Endodermal cell (in vitro differentiated cells): ENCODE measurements around the gene USF2. TPM values are rescaled to one million over a fixed set of nuclear protein-coding genes. Genes with fewer than 3 reads are reported as not detected.

Source experiments
- DNase-seq: peaks from one replicate; pipeline ENCODE4 v3.0.0-alpha.2; 2017
- H3K27ac ChIP-seq: 2 replicates; pipeline ENCODE4 v1.5.1; 2013; ENCODE audit warnings: mild to moderate bottlenecking, low read depth, low read length, moderate library complexity
- H3K27me3 ChIP-seq: 2 replicates; pipeline ENCODE4 v1.6.1; 2013; ENCODE audit warnings: mild to moderate bottlenecking, low read length, moderate library complexity; ENCODE audit not compliant: insufficient read depth, control insufficient read depth, poor library complexity, severe bottlenecking
- H3K36me3 ChIP-seq: 2 replicates; pipeline ENCODE4 v1.7.0; 2013; ENCODE audit warnings: mild to moderate bottlenecking, low read length, moderate library complexity; ENCODE audit not compliant: control insufficient read depth, insufficient read depth
- H3K4me1 ChIP-seq: one replicate; pipeline ENCODE4 v1.7.0; 2013; ENCODE audit warnings: low read length; ENCODE audit not compliant: control insufficient read depth, insufficient read depth
- H3K4me3 ChIP-seq: 2 replicates; pipeline ENCODE4 v1.5.1; 2013; ENCODE audit warnings: mild to moderate bottlenecking, low read length, moderate library complexity
- H3K9ac ChIP-seq: 2 replicates; pipeline ENCODE4 v1.6.1; 2013; ENCODE audit warnings: mild to moderate bottlenecking, low read length, moderate library complexity; ENCODE audit not compliant: poor library complexity, severe bottlenecking; ENCODE audit errors: extremely low read depth
- H3K9me3 ChIP-seq: 2 replicates; pipeline ENCODE4 v1.6.1; 2013; ENCODE audit warnings: mild to moderate bottlenecking, low read length, moderate library complexity; ENCODE audit not compliant: control insufficient read depth
- H3K27ac Mint-ChIP-seq: 2 replicates; pipeline ENCODE4 v1.8.0; 2020; ENCODE audit warnings: mixed read lengths
- H3K27me3 Mint-ChIP-seq: 2 replicates; pipeline ENCODE4 v1.8.0; 2021; ENCODE audit warnings: mild to moderate bottlenecking, mixed read lengths; ENCODE audit not compliant: insufficient read depth
- H3K36me3 Mint-ChIP-seq: 2 replicates; pipeline ENCODE4 v1.8.0; 2020; ENCODE audit warnings: low read depth, mixed read lengths
- H3K4me1 Mint-ChIP-seq: 2 replicates; pipeline ENCODE4 v1.8.0; 2020; ENCODE audit warnings: mixed read lengths
- H3K4me3 Mint-ChIP-seq: 2 replicates; pipeline ENCODE4 v1.8.0; 2020; ENCODE audit warnings: mild to moderate bottlenecking, moderate library complexity, mixed read lengths
- H3K9me3 Mint-ChIP-seq: 2 replicates; pipeline ENCODE4 v1.8.0; 2020; ENCODE audit warnings: mild to moderate bottlenecking, mixed read lengths
- CTCF ChIP-seq: fragments of 200-600 bp; sonication (generic); conservative IDR thresholded peaks from 2 replicates; pipeline ENCODE4 v1.5.0; 2021; ENCODE audit warnings: antibody characterized with exemption, mild to moderate bottlenecking
- WGBS, 2 experiments: methylation state at CpG; one replicate each; pipeline versions ENCODE4 v1.1.5 to v1.1.7; 2013; ENCODE audit warnings: missing lambda C conversion rate in 2 of 2, mixed read lengths in 1 of 2; ENCODE audit not compliant: insufficient coverage in 1 of 2, insufficient read length in 1 of 2; 5-methylcytosine and 5-hydroxymethylcytosine counted together
- total RNA-seq, 2 donors: library from RNA; stranded (reverse); fragmentation: NEBNext Ultra II Directional in 1 of 2; extraction: Animal tissue kit (Norgen Biotek cat#: 25700) in 1 of 2; gene quantifications; 2 replicates in 1 of 2; 3 replicates in 1 of 2; pipeline ENCODE4 v1.2.1, GENCODE V29; 2021

USF2 gene
- total RNA-seq, 2 donors from 2014 or later, result 111 to 121 TPM

- peaks cover 68% of the 10 kb centered on the region for H3K36me3 Mint-ChIP-seq
- no peak overlapping the region for H3K4me3 Mint-ChIP-seq
- no peak for TF ChIP-seq CTCF
- peaks cover 4% of the 10 kb centered on the region for H3K4me1 Mint-ChIP-seq
- Histone ChIP-seq H3K4me3 (no peak overlapping the region), H3K27me3 (no peaks in the 10 kb centered on the region), H3K36me3 (peaks cover 60% of the 10 kb centered on the region), H3K4me1 (no peaks in the 10 kb centered on the region), H3K9ac (no peak overlapping the region), H3K27ac (no peak overlapping the region), H3K9me3 (no peaks in the 10 kb centered on the region)
- H3K27me3 Mint-ChIP-seq, result no peaks in the 10 kb centered on the region
- H3K9me3 Mint-ChIP-seq, result no peaks in the 10 kb centered on the region
- 89 to 100% methylated on average over 4 to 5 of the region's 5 CpGs for WGBS, 2 experiments
- no peak for DNase-seq
- H3K27ac Mint-ChIP-seq, result no peak overlapping the region
These were observed 5.6 kb downstream of the USF2 start for GRCh38 chr19:35274323-35274722.

GRCh38 chr19:35276706-35277281 is 8.0 kb downstream of the USF2 start:
- Mint-ChIP-seq H3K9me3 (no peaks in the 10 kb centered on the region), H3K36me3 (peaks cover 50% of the 10 kb centered on the region), H3K27me3 (peaks cover 3% of the 10 kb centered on the region), H3K4me1 (peaks cover 4% of the 10 kb centered on the region), H3K4me3 (no peak overlapping the region), H3K27ac (no peak overlapping the region)
- no peaks in the 10 kb centered on the region for H3K9me3 ChIP-seq
- no peaks in the 10 kb centered on the region for H3K27me3 ChIP-seq
- peaks cover 42% of the 10 kb centered on the region for H3K36me3 ChIP-seq
- H3K4me3 ChIP-seq, result no peak overlapping the region
- no peak overlapping the region for H3K27ac ChIP-seq
- H3K4me1 ChIP-seq, result no peaks in the 10 kb centered on the region
- TF ChIP-seq CTCF, result no peak
- no peak overlapping the region for H3K9ac ChIP-seq
- WGBS, 2 experiments, result 93 to 96% methylated on average over 12 to 28 of the region's 28 CpGs
- no peak for DNase-seq

GRCh38 chr19:35278578-35279284 is 10.0 kb downstream of the USF2 start:
- no peak for TF ChIP-seq CTCF
- H3K9me3 Mint-ChIP-seq, result no peaks in the 10 kb centered on the region
- H3K9me3 ChIP-seq, result no peaks in the 10 kb centered on the region
- no peak overlapping the region for H3K4me3 ChIP-seq
- H3K4me1 Mint-ChIP-seq, result no peaks in the 10 kb centered on the region
- no peak overlapping the region for H3K4me3 Mint-ChIP-seq
- H3K36me3 Mint-ChIP-seq, result peaks cover 35% of the 10 kb centered on the region
- H3K27me3 Mint-ChIP-seq, result peaks cover 15% of the 10 kb centered on the region
- H3K27ac ChIP-seq, result peak overlapping the region; percentile 17
- peaks cover 29% of the 10 kb centered on the region for H3K36me3 ChIP-seq
- H3K27ac Mint-ChIP-seq, result no peak overlapping the region
- H3K4me1 ChIP-seq, result no peaks in the 10 kb centered on the region
- WGBS, 2 experiments, result 95 to 96% methylated on average over 32 to 45 of the region's 45 CpGs
- no peak overlapping the region for H3K9ac ChIP-seq
- no peaks in the 10 kb centered on the region for H3K27me3 ChIP-seq
- no peak for DNase-seq
